Parathyroid adenoma (tissue), 2 donors: Measurements from ENCODE around the gene VEPH1.

ENCODE experiments used
- H2AFZ ChIP-seq: fragments of 300-600 bp; sonication (generic); one replicate; pipeline ENCODE4 v1.7.0; 2017; ENCODE audit warnings: antibody characterized with exemption, mild to moderate bottlenecking
- H3K27ac ChIP-seq: fragments of 300-600 bp; sonication (generic); one replicate; pipeline ENCODE4 v1.7.0; 2017
- H3K27me3 ChIP-seq: fragments of 300-600 bp; sonication (generic); one replicate; pipeline ENCODE4 v1.7.0; 2017; ENCODE audit warnings: low read length; ENCODE audit not compliant: control insufficient read depth, insufficient read depth
- H3K36me3 ChIP-seq: fragments of 300-600 bp; sonication (generic); one replicate; pipeline ENCODE4 v1.7.0; 2017; ENCODE audit warnings: low read length; ENCODE audit not compliant: control insufficient read depth, insufficient read depth
- H3K4me1 ChIP-seq: fragments of 300-600 bp; sonication (generic); one replicate; pipeline ENCODE4 v1.7.0; 2017; ENCODE audit warnings: control low read depth
- H3K4me2 ChIP-seq: fragments of 300-600 bp; sonication (generic); one replicate; pipeline ENCODE4 v1.7.0; 2017; ENCODE audit warnings: low read length
- H3K4me3 ChIP-seq: fragments of 300-600 bp; sonication (generic); one replicate; pipeline ENCODE4 v1.7.0; 2017; ENCODE audit warnings: low read depth, low read length
- H3K79me2 ChIP-seq: fragments of 300-600 bp; sonication (generic); one replicate; pipeline ENCODE4 v1.7.0; 2017; ENCODE audit warnings: control low read depth
- H3K9ac ChIP-seq: fragments of 300-600 bp; sonication (generic); one replicate; pipeline ENCODE4 v1.7.0; 2017; ENCODE audit warnings: mild to moderate bottlenecking
- H3K9me3 ChIP-seq: fragments of 300-600 bp; sonication (generic); one replicate; pipeline ENCODE4 v1.7.0; 2017; ENCODE audit warnings: low read length; ENCODE audit not compliant: control insufficient read depth
- CTCF ChIP-seq: fragments of 300-600 bp; sonication (generic); IDR thresholded peaks from one replicate; pipeline ENCODE4 v1.7.0; 2017; ENCODE audit warnings: antibody characterized with exemption, mild to moderate bottlenecking
- donor health status: primary hyperparathyroidism.

Gene VEPH1

DNA sequence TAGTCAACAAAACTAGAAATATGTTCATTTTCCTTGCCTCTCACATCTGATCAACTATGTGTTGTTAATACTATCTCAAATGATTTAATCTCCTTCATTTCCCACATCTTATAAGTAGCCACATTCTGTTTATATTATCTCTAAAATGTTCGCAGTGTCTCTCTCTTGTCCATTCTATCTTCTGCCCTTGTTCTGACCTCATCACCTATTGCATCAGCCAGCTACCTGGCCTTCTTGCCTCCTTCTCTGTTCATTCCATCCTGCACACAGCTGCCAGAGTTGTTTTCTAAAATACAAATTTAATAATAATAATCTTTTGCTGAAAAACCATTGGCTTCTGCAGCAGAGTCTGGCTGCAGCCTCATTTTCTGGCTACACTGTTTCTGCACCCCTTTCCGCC lies 267.9 kb downstream of the VEPH1 start:
- Histone ChIP-seq H3K4me2 (no peak overlapping the region), H3K27me3 (no peaks in the 10 kb centered on the region), H3K27ac (no peak overlapping the region), H3K4me1 (no peaks in the 10 kb centered on the region), H3K9me3 (no peaks in the 10 kb centered on the region), H3K9ac (no peak overlapping the region), H3K79me2 (no peaks in the 10 kb centered on the region), H3K4me3 (no peak overlapping the region), H3K36me3 (no peaks in the 10 kb centered on the region), H2AFZ (no peak overlapping the region)
- no peak for TF ChIP-seq CTCF

DNA sequence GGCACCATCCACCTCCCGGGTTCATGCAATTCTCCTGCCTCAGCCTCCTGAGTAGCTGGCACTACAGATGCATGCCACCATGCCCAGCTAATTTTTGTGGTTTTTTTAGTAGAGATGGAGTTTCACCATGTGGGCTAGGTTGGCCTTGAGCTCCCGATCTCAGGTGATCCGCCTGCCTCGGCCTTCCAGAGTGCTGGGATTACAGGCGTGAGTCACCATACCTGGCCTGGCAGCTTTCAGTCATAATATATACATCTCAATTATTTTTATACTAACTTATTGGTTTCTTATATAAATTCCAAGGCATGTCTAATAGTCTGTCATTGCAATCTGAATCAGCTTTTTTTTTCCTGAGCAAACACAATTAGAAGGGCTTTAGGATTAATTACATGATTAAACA lies 269.3 kb downstream of the VEPH1 start:
- H3K36me3 ChIP-seq, result no peaks in the 10 kb centered on the region
- H3K79me2 ChIP-seq, result no peaks in the 10 kb centered on the region
- H3K4me2 ChIP-seq, result no peak overlapping the region
- no peak overlapping the region for H2AFZ ChIP-seq
- no peaks in the 10 kb centered on the region for H3K27me3 ChIP-seq
- no peak overlapping the region for H3K4me3 ChIP-seq
- no peak overlapping the region for H3K9ac ChIP-seq
- H3K27ac ChIP-seq, result no peak overlapping the region
- no peaks in the 10 kb centered on the region for H3K9me3 ChIP-seq
- H3K4me1 ChIP-seq, result no peaks in the 10 kb centered on the region
- TF ChIP-seq CTCF, result no peak

DNA sequence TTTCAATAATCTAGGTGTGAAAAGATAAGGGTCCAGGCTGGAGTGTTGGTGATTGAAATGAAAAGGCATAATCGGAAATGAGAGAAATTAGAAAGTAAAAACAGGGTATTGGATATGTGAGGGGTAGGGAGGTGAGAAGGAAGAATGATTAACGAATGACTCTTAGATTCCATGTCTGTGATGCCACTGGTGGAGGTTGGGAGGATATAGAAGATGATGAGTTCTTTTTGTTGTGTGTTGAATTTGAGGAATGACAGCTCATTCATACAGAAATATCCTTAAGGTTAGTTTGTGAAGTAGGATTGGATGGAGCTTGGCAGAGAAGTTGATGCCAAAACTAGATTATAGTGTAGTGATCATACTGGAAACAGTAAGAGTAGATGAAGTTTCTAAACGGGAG lies 271.1 kb downstream of the VEPH1 start:
- TF ChIP-seq CTCF, result no peak
- Histone ChIP-seq H3K36me3 (no peaks in the 10 kb centered on the region), H3K4me2 (no peak overlapping the region), H3K9me3 (no peaks in the 10 kb centered on the region), H3K9ac (no peak overlapping the region), H3K27me3 (no peaks in the 10 kb centered on the region), H3K4me3 (no peak overlapping the region), H3K27ac (no peak overlapping the region), H2AFZ (no peak overlapping the region), H3K4me1 (no peaks in the 10 kb centered on the region), H3K79me2 (no peaks in the 10 kb centered on the region)

GRCh38 chr3:157231071-157231470 lies 272.1 kb downstream of the VEPH1 start:
- Histone ChIP-seq H3K9me3 (no peaks in the 10 kb centered on the region), H3K27me3 (no peaks in the 10 kb centered on the region), H2AFZ (no peak overlapping the region), H3K27ac (no peak overlapping the region), H3K4me1 (no peaks in the 10 kb centered on the region), H3K36me3 (no peaks in the 10 kb centered on the region), H3K4me2 (no peak overlapping the region), H3K9ac (no peak overlapping the region), H3K79me2 (no peaks in the 10 kb centered on the region), H3K4me3 (no peak overlapping the region)
- TF ChIP-seq CTCF, result no peak

- no peak overlapping the region for H3K9ac ChIP-seq
- no peak overlapping the region for H2AFZ ChIP-seq
Observed at GRCh38 chr3:157226173-157226847, 276.9 kb downstream of the VEPH1 start.

More at GRCh38 chr3:157226173-157226847, 276.9 kb downstream of the VEPH1 start:
- no peaks in the 10 kb centered on the region for H3K27me3 ChIP-seq
- no peaks in the 10 kb centered on the region for H3K9me3 ChIP-seq
- H3K79me2 ChIP-seq, result no peaks in the 10 kb centered on the region
- no peaks in the 10 kb centered on the region for H3K36me3 ChIP-seq
- no peak for TF ChIP-seq CTCF
- H3K4me1 ChIP-seq, result no peaks in the 10 kb centered on the region
- no peak overlapping the region for H3K4me2 ChIP-seq
- no peak overlapping the region for H3K4me3 ChIP-seq
- no peak overlapping the region for H3K27ac ChIP-seq
